Upper lobe of left lung (tissue), 4 donors: Measurements from ENCODE around the gene COX6A1.

Experiments
- POLR2A ChIP-seq, 4 donors: fragments of 450-650 bp; IDR thresholded peaks; one replicate each; pipeline ENCODE4 v1.5.1; 2016 to 2017; ENCODE audit warnings: antibody characterized with exemption in 4 of 4, mild to moderate bottlenecking in 2 of 4
- POLR2AphosphoS5 ChIP-seq, 2 donors: sonication (generic); formaldehyde crosslinking; IDR thresholded peaks; one replicate each; pipeline ENCODE4 v1.5.1; 2017; ENCODE audit warnings: antibody characterized with exemption in 2 of 2
- TF ChIP-seq, protein P1 (sequence below), 6 experiments: fragments of 450-650 bp in 4 of 6; fragments of 200-600 bp in 2 of 6; sonication (generic) in 2 of 6; IDR thresholded peaks; one replicate each; pipeline ENCODE4 v1.5.1; 2016 to 2019; ENCODE audit warnings: antibody characterized with exemption in 6 of 6

GRCh38 chr12:120457133-120457532, 19.2 kb downstream of the COX6A1 start:
- TF ChIP-seq POLR2A (IDR thresholded peaks at IDR 0.05) = no peak
- TF ChIP-seq POLR2AphosphoS5 (IDR thresholded peaks at IDR 0.05) = no peak
- TF ChIP-seq, protein P1, sequence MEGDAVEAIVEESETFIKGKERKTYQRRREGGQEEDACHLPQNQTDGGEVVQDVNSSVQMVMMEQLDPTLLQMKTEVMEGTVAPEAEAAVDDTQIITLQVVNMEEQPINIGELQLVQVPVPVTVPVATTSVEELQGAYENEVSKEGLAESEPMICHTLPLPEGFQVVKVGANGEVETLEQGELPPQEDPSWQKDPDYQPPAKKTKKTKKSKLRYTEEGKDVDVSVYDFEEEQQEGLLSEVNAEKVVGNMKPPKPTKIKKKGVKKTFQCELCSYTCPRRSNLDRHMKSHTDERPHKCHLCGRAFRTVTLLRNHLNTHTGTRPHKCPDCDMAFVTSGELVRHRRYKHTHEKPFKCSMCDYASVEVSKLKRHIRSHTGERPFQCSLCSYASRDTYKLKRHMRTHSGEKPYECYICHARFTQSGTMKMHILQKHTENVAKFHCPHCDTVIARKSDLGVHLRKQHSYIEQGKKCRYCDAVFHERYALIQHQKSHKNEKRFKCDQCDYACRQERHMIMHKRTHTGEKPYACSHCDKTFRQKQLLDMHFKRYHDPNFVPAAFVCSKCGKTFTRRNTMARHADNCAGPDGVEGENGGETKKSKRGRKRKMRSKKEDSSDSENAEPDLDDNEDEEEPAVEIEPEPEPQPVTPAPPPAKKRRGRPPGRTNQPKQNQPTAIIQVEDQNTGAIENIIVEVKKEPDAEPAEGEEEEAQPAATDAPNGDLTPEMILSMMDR (IDR thresholded peaks at IDR 0.05) = no peak
